D721Med (cell line): Measurements from ENCODE around the gene SERPIND1.
"Not testable (repeated sequence)": the region's sequence is repeated elsewhere in the genome, so short reads cannot be mapped to it uniquely, and the experiment has no call there.

Source experiments
- DNase-seq: peaks from one replicate; pipeline ENCODE4 v3.0.0; 2011; ENCODE audit warnings: low spot score; ENCODE audit not compliant: insufficient read length
- FAIRE-seq: peaks from 2 replicates; lab custom pipeline; 2011; peaks lifted over from hg19 to GRCh38; lab: Jason Lieb, UNC
- CTCF ChIP-seq: IDR thresholded peaks from 2 replicates; pipeline ENCODE4 v1.5.1; 2012; ENCODE audit warnings: mild to moderate bottlenecking, control low read depth; ENCODE audit not compliant: insufficient read depth; ENCODE audit errors: missing control alignments

SERPIND1 gene

DNA sequence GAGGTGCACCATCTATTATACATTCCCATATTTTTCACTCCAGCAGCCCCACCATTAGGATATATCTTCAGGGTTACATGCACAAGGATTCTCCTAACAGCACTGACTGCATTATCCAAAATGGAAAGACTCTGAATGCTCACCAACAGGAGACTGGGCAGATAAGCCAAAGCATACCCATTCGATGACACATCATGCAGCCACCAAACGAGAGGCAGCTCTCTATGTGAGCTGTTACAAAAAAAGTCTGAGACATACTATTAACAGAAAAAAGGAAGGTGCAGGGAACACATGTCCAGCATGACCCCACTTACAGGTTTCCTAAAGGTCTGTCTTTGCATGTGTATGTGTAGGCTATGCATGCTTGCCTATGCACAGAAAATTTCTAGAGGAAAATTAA, 12.4 kb upstream of the SERPIND1 start:
- FAIRE-seq, result no peak
- TF ChIP-seq CTCF, result no peak
- DNase-seq, result no peak

GRCh38 chr22:20762233-20762796, 11.6 kb upstream of the SERPIND1 start:
- TF ChIP-seq CTCF, result no peak
- DNase-seq (no peak), FAIRE-seq (no peak)

GRCh38 chr22:20763630-20764470, 10.1 kb upstream of the SERPIND1 start:
- DNase-seq (no peak), FAIRE-seq (no peak)
- TF ChIP-seq CTCF, result no peak

GRCh38 chr22:20764471-20764720, 9.5 kb upstream of the SERPIND1 start:
- no peak for TF ChIP-seq CTCF
- no peak for FAIRE-seq

GRCh38 chr22:20764729-20765128, 9.2 kb upstream of the SERPIND1 start:
- no peak for TF ChIP-seq CTCF
- DNase-seq (no peak), FAIRE-seq (no peak)

More at GRCh38 chr22:20764471-20764720, 9.5 kb upstream of the SERPIND1 start:
- DNase-seq, result no peak

DNA sequence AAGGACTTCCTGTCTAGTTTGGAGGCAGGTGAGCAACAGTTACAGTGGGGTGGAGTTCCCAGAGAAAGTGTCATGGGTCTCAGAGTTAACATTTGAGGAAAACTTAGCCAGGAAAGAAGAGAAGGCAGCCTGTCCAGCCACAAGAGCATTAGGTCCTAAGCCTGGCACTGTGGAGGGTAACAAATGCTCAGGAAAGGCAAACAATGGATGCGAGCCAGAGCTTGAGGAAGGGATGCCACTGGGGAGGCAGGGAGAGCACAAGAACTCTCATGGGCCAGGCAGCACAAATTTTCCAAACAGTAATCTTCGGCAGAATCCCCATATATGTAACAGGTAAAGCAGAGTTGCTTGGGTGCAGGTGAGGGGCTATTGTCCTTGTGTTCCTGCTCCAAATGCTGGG, 8.0 kb upstream of the SERPIND1 start:
- TF ChIP-seq CTCF, result no peak
- DNase-seq (no peak), FAIRE-seq (no peak)

DNA sequence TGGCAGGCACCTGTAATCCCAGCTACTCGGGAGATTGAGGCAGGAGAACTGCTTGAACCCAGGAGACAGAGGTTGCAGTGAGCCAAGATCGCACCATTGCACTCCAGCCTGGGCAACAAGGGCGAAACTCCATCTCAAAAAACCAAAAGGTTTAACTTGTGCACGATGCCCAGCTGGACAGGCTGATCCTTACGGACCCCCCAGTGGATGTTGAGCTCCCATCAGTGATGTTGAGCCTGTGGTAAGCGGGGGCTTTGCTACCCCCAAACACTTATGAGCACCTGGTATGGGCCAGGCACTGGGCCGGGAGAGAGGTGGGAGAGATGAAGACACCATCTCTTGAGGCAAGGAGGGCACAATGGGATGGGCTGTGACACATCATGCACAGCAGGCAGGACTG, 7.4 kb upstream of the SERPIND1 start:
- FAIRE-seq (no peak), DNase-seq (no peak)
- TF ChIP-seq CTCF, result no peak

GRCh38 chr22:20769496-20769826, 4.5 kb upstream of the SERPIND1 start:
- not testable (repeated sequence) for DNase-seq, FAIRE-seq
